ENCODE results near the gene LHPP.

DNA sequence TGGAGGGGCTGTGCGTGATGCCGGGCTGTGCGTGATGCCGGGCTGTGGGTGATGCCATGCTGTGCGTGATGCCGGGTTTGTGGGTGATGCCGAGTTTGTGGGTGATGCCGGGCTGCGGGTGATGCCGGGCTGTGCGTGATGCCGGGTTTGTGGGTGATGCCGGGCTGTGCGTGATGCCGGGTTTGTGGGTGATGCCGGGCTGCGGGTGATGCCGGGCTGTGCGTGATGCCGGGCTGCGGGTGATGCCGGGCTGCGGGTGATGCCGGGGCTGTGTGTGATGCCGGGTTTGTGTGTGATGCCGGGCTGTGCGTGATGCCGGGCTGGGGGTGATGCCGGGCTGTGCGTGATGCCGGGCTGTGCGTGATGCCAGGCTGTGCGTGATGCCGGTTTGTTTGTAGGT is 153.6 kb downstream of the LHPP start:
- TF ChIP-seq POLR2AphosphoS5 (IDR thresholded peaks at IDR 0.05; ENCODE audit: low read depth, low read length), result no peak
- TF ChIP-seq POLR2A (IDR thresholded peaks at IDR 0.05; ENCODE audit: low read depth, low read length), result no peak
- TF ChIP-seq SPI1 (IDR thresholded peaks at IDR 0.05; ENCODE audit: low read depth, low read length), result no peak
- TF ChIP-seq PAX5 (IDR thresholded peaks at IDR 0.05; ENCODE audit: insufficient read depth, low read length, severe bottlenecking), result no peak
